HFFc6 (cell line): Measurements from ENCODE around the gene PRORP. TPM values are rescaled to one million over a fixed set of nuclear protein-coding genes. Genes with fewer than 3 reads are reported as not detected.

Source experiments
- DNase-seq: peaks from one replicate; pipeline ENCODE4 v3.0.0-alpha.2; 2018
- H3K27ac Mint-ChIP-seq: 2 replicates; pipeline ENCODE4 v1.8.0; 2020; ENCODE audit warnings: mild to moderate bottlenecking, mixed read lengths
- H3K27me3 Mint-ChIP-seq: 2 replicates; pipeline ENCODE4 v1.8.0; 2021; ENCODE audit warnings: mild to moderate bottlenecking, moderate library complexity, mixed read lengths; ENCODE audit not compliant: insufficient read depth
- H3K36me3 Mint-ChIP-seq: 2 replicates; pipeline ENCODE4 v1.8.0; 2021; ENCODE audit warnings: low read depth, mixed read lengths
- H3K4me1 Mint-ChIP-seq: 2 replicates; pipeline ENCODE4 v1.8.0; 2020; ENCODE audit warnings: low read depth, mixed read lengths
- H3K4me3 Mint-ChIP-seq: 2 replicates; pipeline ENCODE4 v1.8.0; 2020; ENCODE audit warnings: mild to moderate bottlenecking, moderate library complexity, mixed read lengths
- H3K9me3 Mint-ChIP-seq: 2 replicates; pipeline ENCODE4 v1.8.0; 2020; ENCODE audit warnings: mild to moderate bottlenecking, mixed read lengths
- long read RNA-seq: library from polyadenylated mRNA; unstranded; transcript quantifications from one replicate; pipeline ENCODE4 v2.0.0, GENCODE V29; 2019
- total RNA-seq, 6 experiments: library from RNA; stranded (reverse); fragmentation: NEBNext Ultra II Directional; extraction: Animal tissue kit (Norgen Biotek cat#: 25700); gene quantifications; 2 replicates in 1 of 6; 3 replicates in 5 of 6; pipeline ENCODE4 v1.2.3, GENCODE V29; 2021
- TF ChIP-seq, protein P1 (sequence below): fragments of 200-600 bp; sonication (generic); IDR thresholded peaks from 2 replicates; pipeline ENCODE4 v1.5.0; 2021; ENCODE audit warnings: antibody characterized with exemption, mild to moderate bottlenecking

The PRORP gene
- total RNA-seq: 10 to 100 TPM; 22.6 to 29.6 (median 26.6) TPM
- long read RNA-seq, transcript KIAA0391-203 (8 exons, 2,611 nt): major isoform, 7 of 18 reads
- long read RNA-seq, partial matches to known transcripts: 1 of 18 reads
- long read RNA-seq, other reads (novel, unspliced or antisense): 4 of 18 reads

DNA sequence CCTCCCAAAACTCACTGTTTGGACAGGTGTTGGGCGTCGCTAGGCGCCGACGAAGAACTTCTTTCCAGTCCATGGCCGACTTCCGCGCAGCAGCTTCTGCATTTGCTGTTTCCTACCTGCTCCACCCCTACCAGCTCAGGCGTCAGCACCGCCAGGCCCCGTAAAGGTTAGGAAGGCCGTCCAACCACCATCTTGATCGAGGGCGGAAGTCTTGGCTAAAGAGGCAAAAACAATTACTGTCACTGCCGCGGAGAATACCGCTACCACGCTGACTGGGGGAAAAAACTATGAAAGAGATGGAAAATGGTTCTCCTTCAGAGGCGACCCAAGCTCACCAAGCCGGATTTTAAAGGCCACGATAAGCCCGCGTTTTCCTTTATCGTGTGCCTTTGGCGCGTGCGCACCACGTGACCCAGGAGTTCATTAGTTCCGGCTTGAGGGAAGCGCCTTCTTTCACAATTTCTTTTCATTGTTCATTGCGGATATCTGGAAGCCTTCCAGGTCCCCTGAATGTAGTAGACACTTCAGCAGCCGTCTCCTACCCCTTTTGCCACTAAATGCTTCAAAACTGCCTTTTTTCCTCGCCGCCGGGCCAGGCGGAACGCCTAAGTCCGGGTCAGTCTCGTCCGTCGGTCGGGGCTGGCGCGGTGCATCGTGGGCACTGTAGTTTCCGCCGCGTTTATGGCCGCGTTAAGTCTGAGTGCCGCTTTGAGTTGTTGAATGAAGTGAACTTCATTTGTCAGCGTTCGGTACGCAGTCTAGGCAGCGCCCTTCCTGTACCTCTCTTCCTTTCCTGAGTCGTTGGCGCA lies at the start of gene PRORP, which contains the start of gene PPP2R3C:
Gene PRORP (plus strand): TSS at position 666 of the 809 bp plus-strand sequence. CDS start 694 bp downstream, outside the sequence.
Gene PPP2R3C (minus strand): TSS at position 104 of the 809 bp plus-strand sequence. CDS start 31 bp downstream, at position 73.
- H3K36me3 Mint-ChIP-seq: peaks cover 31% of the 10 kb centered on the region
- peaks cover 9% of the 10 kb centered on the region for H3K27me3 Mint-ChIP-seq
- H3K9me3 Mint-ChIP-seq: no peaks in the 10 kb centered on the region
- H3K4me1 Mint-ChIP-seq: peaks cover 43% of the 10 kb centered on the region
- peak within 1 kb of the TSS; percentile 100 for H3K27ac Mint-ChIP-seq
- TF ChIP-seq, protein P1, sequence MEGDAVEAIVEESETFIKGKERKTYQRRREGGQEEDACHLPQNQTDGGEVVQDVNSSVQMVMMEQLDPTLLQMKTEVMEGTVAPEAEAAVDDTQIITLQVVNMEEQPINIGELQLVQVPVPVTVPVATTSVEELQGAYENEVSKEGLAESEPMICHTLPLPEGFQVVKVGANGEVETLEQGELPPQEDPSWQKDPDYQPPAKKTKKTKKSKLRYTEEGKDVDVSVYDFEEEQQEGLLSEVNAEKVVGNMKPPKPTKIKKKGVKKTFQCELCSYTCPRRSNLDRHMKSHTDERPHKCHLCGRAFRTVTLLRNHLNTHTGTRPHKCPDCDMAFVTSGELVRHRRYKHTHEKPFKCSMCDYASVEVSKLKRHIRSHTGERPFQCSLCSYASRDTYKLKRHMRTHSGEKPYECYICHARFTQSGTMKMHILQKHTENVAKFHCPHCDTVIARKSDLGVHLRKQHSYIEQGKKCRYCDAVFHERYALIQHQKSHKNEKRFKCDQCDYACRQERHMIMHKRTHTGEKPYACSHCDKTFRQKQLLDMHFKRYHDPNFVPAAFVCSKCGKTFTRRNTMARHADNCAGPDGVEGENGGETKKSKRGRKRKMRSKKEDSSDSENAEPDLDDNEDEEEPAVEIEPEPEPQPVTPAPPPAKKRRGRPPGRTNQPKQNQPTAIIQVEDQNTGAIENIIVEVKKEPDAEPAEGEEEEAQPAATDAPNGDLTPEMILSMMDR: no peak
- H3K4me3 Mint-ChIP-seq: peak within 1 kb of the TSS; percentile 95
- DNase-seq: peak; percentile 95

DNA sequence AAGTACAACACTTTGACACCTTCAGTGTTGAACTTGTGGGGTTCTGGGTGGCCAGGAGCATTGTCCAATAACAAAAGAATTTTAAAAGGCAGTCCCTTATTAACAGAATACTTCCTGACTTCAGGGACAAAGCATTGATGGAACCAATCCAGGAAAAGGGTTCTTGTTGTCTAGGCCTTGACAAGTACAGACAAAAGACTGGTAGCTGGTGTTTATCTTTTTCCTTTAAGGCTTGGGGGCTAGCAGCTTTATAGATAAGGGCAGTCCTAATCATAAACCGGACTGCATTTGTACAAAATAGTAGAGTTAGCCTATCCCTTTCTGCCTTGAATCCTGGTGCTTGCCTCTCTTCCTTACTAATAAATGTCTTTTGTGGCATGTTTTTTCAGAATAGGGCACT lies 48.9 kb upstream of the PRORP start:
- Mint-ChIP-seq H3K4me3 (no peak overlapping the region), H3K27me3 (peaks cover 3% of the 10 kb centered on the region), H3K36me3 (peaks cover 26% of the 10 kb centered on the region), H3K4me1 (no peaks in the 10 kb centered on the region), H3K27ac (no peak overlapping the region), H3K9me3 (no peaks in the 10 kb centered on the region)
- DNase-seq: no peak
- TF ChIP-seq, protein P1: no peak

DNA sequence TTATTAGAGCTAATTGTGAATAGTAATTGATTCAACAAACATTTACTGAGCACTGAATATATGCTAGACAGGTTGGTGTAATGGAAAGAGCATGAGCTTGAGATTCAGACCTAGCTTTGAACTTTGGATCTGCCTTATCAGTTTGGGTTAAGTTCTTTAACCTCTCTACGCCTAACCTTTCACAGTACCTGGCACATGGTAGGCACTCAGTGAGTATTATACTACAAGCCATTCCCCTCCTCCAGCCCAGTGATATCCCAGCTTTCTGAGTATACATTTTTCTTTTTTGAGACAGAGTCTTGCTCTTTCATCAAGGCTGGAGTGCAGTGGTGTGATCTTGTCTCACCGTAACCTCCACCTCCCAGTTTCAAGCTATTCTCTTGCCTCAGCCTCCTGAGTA lies 44.3 kb upstream of the PRORP start:
- Mint-ChIP-seq H3K4me1 (no peaks in the 10 kb centered on the region), H3K27ac (no peak overlapping the region), H3K27me3 (no peaks in the 10 kb centered on the region), H3K36me3 (peaks cover 15% of the 10 kb centered on the region), H3K4me3 (no peak overlapping the region), H3K9me3 (no peaks in the 10 kb centered on the region)
- no peak for DNase-seq
- TF ChIP-seq, protein P1: no peak

DNA sequence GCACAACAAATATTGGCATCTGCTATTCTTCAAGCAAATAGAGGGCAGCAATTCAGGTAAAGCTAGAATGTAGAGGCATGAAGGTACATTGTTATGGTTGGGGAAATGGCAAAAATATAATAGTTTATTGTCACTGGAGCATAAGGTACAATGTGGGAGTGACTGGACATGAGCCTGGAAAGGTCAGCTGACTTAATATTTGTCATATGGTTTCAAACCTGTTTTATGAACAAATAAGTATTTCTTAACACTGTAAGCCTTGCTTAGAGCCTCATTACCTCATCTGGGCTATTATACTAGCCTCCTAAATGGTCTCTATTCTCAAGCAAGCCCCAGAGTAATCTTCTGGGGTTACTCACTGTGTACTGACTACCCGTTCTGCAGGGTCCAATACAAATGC lies 42.6 kb upstream of the PRORP start:
- TF ChIP-seq, protein P1: no peak
- Mint-ChIP-seq H3K27ac (no peak overlapping the region), H3K27me3 (no peaks in the 10 kb centered on the region; the same call in 1 of the 2 replicates), H3K9me3 (no peaks in the 10 kb centered on the region), H3K36me3 (peaks cover 11% of the 10 kb centered on the region; the same call in 1 of the 2 replicates), H3K4me1 (no peaks in the 10 kb centered on the region), H3K4me3 (no peak overlapping the region)
- no peak for DNase-seq

DNA sequence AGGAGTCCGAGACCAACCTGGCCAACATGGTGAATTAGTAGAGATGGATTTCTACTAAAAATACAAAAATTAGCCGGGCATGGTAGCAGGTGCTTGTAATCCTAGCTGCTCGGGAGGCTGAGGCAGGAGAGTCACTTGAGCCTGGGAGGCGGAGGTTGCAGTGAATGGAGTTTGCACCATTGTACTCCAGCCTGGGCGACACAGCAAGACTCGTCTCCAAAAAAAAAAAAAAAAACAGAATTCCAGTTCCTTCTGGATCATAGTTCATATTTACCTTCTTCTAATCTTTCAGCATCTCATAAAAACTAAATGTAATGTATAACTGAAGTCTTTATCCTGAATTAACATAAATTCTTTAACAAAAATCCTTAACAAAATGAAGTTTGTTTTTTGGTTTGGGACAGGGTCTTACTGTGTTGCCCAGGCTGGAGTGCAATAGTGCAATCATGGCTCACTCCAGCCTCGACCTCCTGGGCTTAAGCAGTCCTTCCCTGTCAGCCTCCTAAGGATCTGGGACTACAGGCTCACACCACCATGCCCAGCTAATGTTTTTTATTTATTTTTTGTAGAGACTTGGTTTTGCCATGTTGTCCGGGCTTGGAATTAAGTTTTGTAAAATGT lies 38.7 kb upstream of the PRORP start:
- no peak overlapping the region for H3K4me3 Mint-ChIP-seq
- H3K4me1 Mint-ChIP-seq: peaks cover 9% of the 10 kb centered on the region
- H3K9me3 Mint-ChIP-seq: no peaks in the 10 kb centered on the region
- H3K27me3 Mint-ChIP-seq: no peaks in the 10 kb centered on the region; the same call in 1 of the 2 replicates
- peaks cover 19% of the 10 kb centered on the region for H3K36me3 Mint-ChIP-seq
- DNase-seq: no peak
- TF ChIP-seq, protein P1: no peak
- no peak overlapping the region for H3K27ac Mint-ChIP-seq
